HEK293T (cell line): ENCODE results near the gene RTCB.

Experiments used
- ELF4 ChIP-seq: fragments of 450-650 bp; IDR thresholded peaks from 2 replicates; pipeline ENCODE4 v1.6.1; 2017; ENCODE audit warnings: antibody characterized with exemption
- FOXM1 ChIP-seq: fragments of 450-650 bp; IDR thresholded peaks from 2 replicates; pipeline ENCODE4 v1.6.1; 2017; ENCODE audit warnings: mild to moderate bottlenecking, borderline replicate concordance
- SUZ12 ChIP-seq: fragments of 450-650 bp; IDR thresholded peaks from 2 replicates; pipeline ENCODE4 v1.6.1; 2016; ENCODE audit warnings: mild to moderate bottlenecking

DNA sequence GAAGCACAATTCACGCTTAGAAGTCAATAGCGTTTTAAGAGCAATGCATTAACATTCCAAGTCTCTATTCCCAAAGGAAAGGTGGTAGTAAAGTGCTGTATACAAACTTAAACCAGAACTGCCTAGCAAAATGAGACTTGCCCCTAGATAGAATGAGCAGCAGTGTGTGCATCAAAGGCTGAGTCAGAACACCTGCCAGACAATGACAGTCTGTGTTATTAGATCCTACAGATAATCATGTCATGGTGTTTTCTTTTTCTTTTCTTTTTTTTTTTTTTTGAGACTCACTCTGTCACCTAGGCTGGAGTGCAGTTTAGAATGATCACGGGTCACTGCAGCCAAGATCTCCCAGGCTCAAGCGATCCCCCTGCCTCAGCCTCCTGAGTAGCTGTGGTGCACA is 1.6 kb downstream of the RTCB start:
- TF ChIP-seq ELF4 (no peak), SUZ12 (no peak), FOXM1 (no peak)
